Fibroblast of villous mesenchyme (primary cell): ENCODE measurements around the gene RNF135. TPM values are rescaled to one million over a fixed set of nuclear protein-coding genes. Genes with fewer than 3 reads are reported as not detected.
"Not testable (repeated sequence)": the region's sequence is repeated elsewhere in the genome, so short reads cannot be mapped to it uniquely, and the experiment has no call there.

Experiments used
- DNase-seq: peaks from one replicate; pipeline ENCODE4 v3.0.0-alpha.2; 2010; ENCODE audit warnings: low read depth
- H3K4me3 ChIP-seq: 2 replicates; pipeline ENCODE4 v1.5.1; 2011; ENCODE audit warnings: low read depth, mild to moderate bottlenecking, low read length
- small RNA-seq: library from RNA; depleted of rRNA; stranded (forward); fragments of <200 nt; gene quantifications from one replicate; pipeline ENCODE3, GENCODE V24; 2012
- total RNA-seq: library from RNA; depleted of rRNA; stranded (reverse); fragments of >200 nt; gene quantifications from 2 replicates; pipeline ENCODE4 v1.2.3, GENCODE V29; 2012
- TF ChIP-seq, protein P1 (sequence below): IDR thresholded peaks from 2 replicates; pipeline ENCODE4 v1.5.1; 2012; ENCODE audit warnings: low read depth, mild to moderate bottlenecking, low read length; ENCODE audit not compliant: insufficient read depth

Gene RNF135
- total RNA-seq, 1 donor, result 8.6 TPM

DNA sequence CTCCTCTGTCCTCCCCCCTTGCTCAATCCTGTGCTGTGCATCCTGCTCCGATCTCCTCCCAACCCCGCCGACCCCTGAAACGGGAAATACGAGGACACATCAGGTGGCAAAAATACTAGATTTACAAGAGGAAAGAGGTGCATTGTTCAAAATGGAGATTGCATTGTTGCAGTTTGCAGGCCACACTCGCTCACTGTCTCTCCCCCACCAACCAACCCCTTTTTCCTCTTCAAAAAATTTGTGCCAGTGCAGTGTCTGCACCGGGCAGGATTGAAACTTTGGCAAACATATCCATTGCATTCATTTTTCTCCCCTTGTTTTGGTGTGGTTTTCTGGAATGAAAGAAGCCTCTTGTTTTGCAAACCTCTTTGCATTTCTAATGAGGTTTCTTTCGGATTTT is 61.0 kb downstream of the RNF135 start:
- no peak for DNase-seq
- H3K4me3 ChIP-seq, result no peak overlapping the region
- TF ChIP-seq, protein P1, sequence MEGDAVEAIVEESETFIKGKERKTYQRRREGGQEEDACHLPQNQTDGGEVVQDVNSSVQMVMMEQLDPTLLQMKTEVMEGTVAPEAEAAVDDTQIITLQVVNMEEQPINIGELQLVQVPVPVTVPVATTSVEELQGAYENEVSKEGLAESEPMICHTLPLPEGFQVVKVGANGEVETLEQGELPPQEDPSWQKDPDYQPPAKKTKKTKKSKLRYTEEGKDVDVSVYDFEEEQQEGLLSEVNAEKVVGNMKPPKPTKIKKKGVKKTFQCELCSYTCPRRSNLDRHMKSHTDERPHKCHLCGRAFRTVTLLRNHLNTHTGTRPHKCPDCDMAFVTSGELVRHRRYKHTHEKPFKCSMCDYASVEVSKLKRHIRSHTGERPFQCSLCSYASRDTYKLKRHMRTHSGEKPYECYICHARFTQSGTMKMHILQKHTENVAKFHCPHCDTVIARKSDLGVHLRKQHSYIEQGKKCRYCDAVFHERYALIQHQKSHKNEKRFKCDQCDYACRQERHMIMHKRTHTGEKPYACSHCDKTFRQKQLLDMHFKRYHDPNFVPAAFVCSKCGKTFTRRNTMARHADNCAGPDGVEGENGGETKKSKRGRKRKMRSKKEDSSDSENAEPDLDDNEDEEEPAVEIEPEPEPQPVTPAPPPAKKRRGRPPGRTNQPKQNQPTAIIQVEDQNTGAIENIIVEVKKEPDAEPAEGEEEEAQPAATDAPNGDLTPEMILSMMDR, result no peak

- not testable (repeated sequence) for DNase-seq
These were observed 64.8 kb downstream of the RNF135 start for GRCh38 chr17:31035611-31036010.

GRCh38 chr17:31040837-31041236 is 70.0 kb downstream of the RNF135 start:
- H3K4me3 ChIP-seq, DNase-seq: not testable (repeated sequence)

More at GRCh38 chr17:31035611-31036010, 64.8 kb downstream of the RNF135 start:
- not testable (repeated sequence) for H3K4me3 ChIP-seq

- not testable (repeated sequence) for DNase-seq
These were observed 71.5 kb downstream of the RNF135 start for GRCh38 chr17:31042378-31042777.

GRCh38 chr17:31046856-31047425 is 76.1 kb downstream of the RNF135 start:
- DNase-seq, H3K4me3 ChIP-seq: not testable (repeated sequence)

More at GRCh38 chr17:31042378-31042777, 71.5 kb downstream of the RNF135 start:
- H3K4me3 ChIP-seq, result not testable (repeated sequence)

DNA sequence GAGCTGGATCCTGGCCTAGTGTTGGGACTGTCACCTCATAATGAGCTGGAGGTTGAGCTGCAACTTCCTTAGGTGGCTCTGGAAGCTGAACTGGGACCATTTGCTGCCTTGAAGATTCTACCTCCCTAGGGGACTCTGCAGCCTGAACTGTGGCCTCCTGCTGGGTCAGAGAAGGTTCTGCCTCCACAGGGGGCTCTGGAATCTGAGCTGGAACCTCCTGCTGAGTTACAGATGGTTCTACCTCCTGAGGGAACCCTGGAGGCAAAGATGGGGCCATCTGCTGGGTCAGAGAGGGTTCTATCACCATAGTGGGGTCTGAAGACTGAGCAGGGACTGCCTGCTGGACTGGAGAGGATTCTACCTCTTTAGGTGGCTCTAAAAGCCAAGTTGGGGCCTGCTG is 77.3 kb downstream of the RNF135 start:
- TF ChIP-seq, protein P1, result no peak

DNA sequence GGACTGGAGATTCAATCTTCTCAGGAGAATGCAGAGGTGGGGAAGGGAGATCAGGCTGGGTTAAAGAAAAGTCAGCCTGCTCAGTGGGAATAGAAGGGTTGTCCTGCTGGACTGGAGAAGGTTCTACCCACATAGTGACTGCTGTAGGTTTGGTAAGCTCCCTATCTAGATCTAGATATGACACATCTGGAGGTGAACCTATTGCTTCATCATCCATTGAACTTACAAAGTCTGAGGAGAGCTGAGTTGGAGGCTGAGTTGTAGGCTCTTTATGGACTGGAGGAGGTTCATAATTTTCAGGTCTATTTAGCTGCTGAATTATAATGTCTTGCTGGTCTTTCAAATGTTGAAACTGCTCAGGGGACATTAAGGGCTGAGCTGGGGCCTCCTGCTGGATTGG is 77.9 kb downstream of the RNF135 start:
- peak; percentile 63 for DNase-seq
- H3K4me3 ChIP-seq, result no peak overlapping the region
- TF ChIP-seq, protein P1, result no peak

More for the DNA sequence above, 77.3 kb downstream of the RNF135 start:
- DNase-seq, result no peak
- no peak overlapping the region for H3K4me3 ChIP-seq

Small RNA genes lying within 50 kb of the gene (small RNA-seq; reads per million reads assigned to genes)
- not detected for gene AC138207.3
- gene RN7SL138P, result not detected

Other genes with a start within 250 kb of the RNF135 start
- gene CRLF3, start 146.3 kb upstream of the RNF135 start, total RNA-seq, result 10.0 and 22.5 TPM in 2 replicates
- gene ATAD5, start 139.1 kb upstream of the RNF135 start, total RNA-seq, result 3.9 and 4.3 TPM in 2 replicates
- 9.7 and 12.5 TPM in 2 replicates for gene TEFM, start 64.8 kb upstream of the RNF135 start, total RNA-seq
- gene ADAP2, start 49.1 kb upstream of the RNF135 start, total RNA-seq, result 3.0 and 4.2 TPM in 2 replicates
- 75.1 and 82.5 TPM in 2 replicates for gene NF1, start 123.9 kb downstream of the RNF135 start, total RNA-seq